Effector CD8-positive, alpha-beta T cell (primary cell): Measurements from ENCODE around the gene SQSTM1.

Source experiments
- DNase-seq: peaks from one replicate; lab custom pipeline; 2025; lab: John Stamatoyannopoulos, UW

The SQSTM1 gene

DNA sequence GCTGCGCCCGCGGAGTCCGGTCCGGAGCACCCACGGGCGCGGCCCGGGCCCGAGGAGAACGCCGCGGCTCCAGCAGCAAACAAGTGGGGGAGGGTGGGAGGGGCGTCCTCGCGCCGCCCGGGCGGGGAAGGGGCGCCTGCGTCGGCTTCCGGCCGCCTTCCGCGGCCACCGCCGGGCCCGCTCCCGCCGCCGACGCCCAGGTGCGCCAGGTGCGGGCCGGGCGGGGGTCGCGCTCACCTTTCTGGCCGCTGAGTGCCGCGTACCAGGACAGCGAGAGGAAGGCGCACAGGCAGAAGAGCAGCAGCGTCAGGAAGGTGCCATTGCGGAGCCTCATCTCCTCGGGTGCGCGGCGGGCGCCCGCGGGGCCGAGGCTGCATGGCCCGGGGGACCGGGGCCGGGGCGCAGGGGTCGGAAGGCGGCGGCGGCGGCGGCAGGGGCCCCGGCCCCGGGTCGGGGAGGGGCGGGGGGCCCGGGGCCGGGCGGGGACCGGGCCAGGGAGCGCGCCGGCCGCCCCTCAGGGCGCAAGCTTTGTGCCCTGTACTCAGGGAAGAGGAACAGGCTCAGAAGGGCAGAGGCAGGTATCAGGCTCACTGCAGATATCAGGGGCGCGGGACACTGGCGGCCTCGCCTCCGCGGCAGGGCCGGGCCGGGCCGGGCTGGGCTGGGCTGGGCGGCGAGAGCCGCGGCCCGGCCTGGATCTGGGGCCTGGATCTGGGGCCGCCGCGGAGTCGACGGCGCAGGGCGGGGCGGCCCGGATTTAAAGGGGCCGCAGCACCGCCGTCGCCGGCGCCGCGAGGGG, 14.3 kb upstream of the SQSTM1 start, which contains the start of gene MGAT4B:
TSS of gene MGAT4B (minus strand) at position 617 of the 799 bp plus-strand sequence. CDS start at position 334, 283 bp downstream.
- no peak for DNase-seq

DNA sequence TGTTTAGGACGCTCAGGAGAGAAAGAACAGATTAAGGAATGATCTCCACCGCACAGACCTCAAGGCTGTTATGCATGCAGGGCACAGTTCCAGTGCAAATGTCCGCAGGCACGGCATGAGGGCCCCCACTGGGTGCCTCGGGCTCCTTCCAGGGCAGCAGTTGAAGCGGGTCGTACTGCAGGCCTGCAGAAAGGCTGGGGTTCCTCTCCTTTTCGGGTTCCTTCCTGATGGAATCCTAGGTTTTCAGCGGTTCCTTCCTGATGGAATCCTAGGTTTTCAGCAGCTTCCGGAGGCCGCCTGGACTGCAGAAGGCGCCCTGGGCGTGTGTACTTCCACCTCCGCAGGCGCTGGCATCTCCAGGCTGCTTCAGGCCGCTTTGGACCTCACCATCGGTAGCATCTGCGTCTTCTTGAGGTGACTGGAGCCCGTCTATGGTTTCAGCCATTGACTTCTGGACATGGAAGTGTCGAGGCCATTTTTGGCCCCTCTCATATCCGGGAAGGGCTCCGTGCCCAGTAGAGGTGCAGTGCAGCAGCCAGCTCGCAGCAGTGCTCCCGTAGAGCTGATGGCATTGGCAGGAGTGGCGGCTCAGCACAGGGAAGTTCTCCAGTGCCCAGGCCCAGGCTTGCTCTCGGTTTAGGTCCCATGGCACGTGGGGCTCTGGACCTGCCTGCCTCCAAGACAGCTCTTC, 8.4 kb upstream of the SQSTM1 start:
- DNase-seq = no peak

DNA sequence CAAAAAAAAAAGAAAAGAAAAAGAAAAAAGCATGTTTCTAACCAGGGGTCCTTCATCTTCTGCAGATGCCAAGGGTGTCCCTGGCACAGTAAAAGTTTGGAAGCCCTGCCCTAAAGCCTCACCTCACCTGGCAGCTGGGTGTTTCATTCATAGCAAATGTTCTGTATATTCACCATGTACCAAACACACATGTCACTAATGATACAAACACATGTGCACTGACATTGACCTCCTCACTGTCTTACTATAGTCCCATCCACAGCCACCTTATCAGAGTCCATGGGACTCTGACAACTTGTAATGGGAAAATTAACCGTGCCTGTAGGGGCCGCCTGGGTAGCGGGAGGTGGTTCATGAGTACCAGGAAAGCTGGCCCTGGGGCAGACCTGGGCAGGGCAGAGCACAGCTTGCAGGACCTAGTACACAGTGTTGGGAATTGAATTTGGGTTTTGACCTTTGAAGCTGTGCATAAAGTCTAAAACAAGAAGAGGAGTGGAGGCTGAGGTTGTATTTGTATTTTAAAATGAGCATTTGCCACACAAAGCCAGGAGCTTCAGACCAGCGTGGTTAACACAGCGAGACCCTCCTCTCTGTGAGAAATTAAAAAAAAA, 7.6 kb upstream of the SQSTM1 start:
- DNase-seq = no peak

DNA sequence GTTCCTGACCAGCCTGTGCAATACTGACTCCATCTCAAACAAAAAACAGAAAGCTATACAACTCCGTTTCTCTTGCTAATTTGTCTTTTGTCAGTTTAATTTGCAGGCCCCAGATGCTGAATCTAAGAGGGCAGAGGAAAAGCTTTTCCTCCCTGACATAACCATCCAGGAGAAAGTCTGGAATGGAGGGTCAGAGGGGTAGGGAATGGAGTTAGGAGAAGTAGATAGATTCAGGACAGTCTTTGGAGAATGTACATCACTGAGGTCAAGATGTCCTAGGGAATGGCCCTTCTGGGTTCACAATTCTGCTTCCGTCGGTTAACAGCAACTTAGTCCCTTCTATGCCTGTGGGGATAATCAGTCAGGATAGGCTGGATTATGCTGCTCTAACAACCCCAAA, 6.6 kb upstream of the SQSTM1 start:
- no peak for DNase-seq

DNA sequence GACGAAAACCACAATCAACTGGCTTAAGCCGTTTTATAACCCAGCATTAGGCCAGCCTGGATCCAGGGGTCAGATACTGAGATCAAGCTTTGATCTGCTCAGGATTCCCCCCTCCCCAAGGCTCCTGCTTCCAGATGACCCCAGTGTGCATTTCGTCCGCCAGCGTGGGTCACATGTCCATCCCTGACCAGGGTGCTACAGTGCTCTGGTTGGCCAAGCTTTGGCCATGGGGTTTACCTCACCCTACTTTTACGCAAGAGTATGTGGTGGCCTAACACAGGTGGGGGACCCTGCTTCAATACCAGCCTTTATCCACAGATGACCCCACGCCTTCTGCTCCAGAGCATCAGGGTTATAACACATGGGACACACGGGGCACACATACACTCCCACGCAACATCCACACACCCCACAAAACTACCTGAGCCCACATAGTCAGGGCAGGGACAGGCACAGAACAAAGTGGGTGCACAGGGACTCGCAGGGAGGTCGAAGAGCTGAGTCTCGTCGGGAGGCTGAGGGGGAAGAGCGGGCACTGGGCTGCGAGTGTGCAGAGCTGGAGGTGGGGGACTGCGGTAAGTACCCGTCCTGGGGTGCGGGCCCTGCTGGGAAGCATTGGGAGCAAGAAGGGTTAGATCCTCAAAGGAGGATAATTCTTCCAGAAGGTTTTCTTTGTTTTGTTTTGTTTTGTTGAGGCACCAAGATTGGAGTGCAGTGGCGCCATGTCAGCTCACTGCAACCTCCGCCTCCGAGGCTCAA, 5.0 kb upstream of the SQSTM1 start:
- no peak for DNase-seq

DNA sequence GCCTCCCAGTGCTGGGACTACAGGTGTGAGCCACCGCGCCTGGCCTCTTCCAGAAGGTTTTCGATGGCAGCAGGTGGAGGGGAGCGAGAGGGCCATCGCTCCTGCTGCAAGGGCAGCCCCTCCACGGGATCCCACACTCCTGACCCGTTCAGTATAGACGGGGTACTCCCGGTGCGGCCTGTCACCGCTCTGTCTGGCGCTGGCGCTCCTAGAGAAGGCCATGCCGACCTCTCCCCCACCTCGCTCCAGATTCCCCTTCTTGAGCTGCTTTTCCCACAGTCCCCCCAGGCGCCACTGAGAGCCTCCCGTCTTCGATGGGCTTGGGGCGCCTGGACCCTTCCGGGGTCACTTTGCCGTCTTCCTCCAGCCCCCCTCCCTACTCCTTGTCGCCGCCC, 4.3 kb upstream of the SQSTM1 start:
- DNase-seq = no peak

DNA sequence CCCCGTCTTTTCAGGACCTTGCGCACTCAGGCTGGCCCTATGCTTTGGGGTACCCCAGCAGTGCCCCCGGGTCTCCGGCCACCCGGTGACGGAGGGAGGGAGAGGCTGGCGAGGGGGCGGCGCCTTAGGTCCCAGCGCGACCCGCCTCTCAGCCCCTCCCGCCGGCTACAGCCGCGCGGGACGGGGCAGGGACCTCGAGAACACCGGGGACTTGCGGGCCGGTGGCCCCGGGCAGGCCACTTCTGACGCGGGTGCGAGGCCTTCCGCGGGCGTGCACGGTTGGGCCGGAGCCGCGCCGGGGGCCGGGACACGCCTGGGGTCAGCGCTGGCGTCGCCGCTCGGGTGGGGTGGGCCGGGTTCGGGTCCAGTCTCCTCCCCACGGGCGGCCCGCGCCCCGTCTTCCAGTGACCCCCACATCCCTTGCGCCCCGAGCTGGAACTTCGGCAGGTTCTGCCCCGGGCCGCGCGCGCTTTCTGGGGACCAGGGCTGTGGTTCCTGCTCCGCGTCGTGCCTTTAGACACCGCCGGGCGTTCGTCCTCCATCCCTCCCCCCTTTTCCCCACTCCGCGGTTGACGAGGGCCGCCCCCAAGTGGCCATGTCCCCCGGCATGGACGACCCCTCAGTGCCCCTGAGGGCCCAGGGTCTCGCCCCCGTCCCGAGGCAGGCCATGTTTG, 3.8 kb upstream of the SQSTM1 start:
- DNase-seq = no peak

DNA sequence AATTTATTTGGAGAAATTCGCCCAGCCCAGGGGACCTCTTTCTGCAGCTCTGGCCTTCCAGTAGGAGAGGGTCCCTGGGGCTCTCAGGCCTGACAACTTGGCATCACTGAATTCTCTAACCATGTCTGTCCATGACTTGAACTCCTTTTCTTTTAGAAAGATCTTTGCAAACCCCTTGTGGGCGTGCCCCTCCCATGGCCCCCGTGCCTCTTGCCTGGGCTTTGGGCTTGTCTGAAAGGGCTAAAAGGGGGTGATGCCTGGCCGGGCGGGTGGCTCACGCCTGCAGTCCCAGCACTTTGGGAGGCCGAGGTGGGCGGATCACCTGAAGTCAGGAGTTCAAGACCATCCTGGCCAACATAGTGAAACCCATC, 3.2 kb upstream of the SQSTM1 start:
- DNase-seq = no peak

DNA sequence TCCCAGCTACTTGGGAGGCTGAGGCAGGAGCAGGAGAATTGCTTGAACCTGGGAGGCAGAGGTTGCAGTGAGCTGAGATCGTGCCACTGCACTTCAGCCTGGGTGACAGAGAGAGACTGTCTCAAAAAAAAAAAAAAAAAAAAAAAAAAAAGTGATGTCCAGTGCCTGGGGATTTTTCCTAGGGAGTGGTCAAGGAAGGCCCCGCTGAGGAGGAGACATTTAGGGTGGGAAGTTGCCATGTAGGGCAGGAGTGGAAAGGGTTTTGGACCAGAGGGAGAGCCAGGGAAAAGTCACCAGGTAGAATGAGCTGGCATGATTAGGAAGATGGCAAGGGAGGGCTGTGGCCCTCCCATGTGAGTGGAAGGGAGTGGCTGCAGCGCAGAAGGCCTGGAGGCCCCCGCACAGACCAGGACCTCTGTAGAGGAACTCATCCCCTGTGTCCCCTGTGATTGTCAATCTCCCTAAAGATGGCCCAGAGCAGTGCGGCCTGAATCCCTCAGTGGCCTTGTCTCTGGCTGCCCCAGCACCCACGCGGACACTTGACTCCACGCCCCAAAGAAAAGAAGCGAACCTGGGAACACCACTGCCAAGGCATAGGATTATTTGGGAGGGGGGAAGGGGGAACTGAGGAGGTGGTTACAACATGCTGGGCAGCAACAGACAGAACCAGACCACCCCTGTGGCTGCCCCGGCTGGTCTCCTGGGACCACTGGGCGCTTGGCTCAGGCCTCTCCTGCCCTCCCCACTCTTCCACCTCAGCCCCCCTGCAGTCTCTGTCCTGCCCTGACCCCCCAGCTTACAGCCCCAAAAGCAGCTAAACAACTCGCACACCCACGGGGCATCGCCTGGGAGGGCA, 2.6 kb upstream of the SQSTM1 start:
- no peak for DNase-seq

DNA sequence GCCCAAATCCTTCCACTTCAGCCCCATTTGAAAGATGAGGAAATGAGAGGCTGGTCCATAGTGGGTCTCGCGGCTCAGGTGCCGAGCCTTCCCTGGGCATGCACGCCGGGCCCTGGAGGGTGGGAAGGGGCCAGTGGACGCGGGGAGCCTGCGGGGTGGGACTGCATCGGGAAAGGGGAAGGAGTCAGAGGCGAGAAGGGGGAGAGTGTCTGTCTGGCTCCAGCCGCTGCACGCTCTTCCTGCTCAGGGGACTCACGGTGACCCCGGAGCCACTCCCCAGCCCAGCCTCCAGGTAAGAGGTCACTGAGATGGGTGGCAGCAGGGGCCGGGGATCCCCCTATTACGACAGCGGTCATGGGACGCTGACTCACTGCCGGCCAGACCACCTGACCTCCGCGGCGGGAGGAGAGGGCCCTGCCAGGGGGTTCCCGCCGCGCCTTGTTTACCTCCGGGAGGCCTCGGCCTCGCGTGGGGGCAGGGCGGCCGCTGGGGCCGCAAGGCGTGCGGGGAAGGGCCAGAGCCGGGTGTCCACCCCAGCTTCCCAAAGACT, 1.9 kb upstream of the SQSTM1 start:
- DNase-seq = peak; percentile 73

DNA sequence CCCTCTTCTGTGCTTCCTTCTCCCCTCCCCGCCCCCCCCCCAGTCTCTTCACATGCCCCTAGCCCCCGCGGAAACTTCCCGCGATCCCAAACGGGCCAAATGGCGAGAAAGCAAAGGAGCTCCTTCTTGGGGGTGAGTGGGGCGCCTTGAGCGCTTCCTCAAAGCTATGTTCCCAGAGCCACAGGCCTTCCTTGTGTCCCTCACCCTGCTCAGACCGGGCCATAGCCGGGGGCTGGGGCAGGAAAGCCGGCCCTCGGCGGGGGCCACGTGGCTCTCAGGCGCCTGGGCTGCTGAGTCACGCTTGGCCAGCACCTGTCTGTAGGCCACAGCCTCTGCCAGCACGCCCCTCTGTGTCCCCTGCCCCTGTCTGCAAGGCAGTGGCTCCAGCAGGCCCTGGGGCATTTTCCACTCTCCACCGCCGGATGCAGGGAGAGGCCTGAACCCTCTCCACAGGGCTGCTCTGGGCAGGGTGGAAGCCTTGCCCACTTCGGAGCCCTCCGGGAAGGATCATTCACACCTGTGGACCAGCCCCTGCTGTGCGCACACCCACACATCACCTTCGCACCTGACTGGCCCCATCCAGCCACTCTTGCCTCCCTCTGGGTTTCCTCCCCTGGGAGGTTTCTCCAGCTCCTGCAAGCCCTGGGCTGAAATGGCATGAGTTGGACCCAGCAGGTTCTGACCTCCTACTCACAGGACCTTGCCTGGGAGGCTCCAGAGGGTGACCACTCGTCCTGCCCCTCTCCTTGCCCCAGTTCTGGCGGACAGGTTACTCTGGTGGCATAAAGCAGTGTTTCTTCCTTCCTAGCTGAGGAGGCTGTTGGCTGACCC, 1.2 kb upstream of the SQSTM1 start:
- DNase-seq = no peak

DNA sequence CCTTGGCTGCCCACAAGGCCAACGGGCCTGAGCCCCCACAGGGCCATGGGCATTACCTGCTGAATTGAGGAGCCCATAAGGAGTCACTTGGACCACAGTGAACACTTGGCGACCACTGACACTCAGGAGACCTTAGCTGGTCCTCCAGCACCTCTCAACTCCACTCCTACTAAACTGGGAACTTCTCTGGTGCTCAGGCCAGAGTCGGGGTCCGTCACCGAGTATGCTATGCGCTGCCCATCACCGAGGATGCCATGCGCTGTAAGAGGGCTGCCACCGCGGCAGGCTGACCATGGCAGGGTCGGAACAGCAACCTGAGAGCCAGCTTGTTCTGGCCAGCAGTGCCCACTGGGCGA, 600 bp upstream of the SQSTM1 start:
- DNase-seq = no peak

DNA sequence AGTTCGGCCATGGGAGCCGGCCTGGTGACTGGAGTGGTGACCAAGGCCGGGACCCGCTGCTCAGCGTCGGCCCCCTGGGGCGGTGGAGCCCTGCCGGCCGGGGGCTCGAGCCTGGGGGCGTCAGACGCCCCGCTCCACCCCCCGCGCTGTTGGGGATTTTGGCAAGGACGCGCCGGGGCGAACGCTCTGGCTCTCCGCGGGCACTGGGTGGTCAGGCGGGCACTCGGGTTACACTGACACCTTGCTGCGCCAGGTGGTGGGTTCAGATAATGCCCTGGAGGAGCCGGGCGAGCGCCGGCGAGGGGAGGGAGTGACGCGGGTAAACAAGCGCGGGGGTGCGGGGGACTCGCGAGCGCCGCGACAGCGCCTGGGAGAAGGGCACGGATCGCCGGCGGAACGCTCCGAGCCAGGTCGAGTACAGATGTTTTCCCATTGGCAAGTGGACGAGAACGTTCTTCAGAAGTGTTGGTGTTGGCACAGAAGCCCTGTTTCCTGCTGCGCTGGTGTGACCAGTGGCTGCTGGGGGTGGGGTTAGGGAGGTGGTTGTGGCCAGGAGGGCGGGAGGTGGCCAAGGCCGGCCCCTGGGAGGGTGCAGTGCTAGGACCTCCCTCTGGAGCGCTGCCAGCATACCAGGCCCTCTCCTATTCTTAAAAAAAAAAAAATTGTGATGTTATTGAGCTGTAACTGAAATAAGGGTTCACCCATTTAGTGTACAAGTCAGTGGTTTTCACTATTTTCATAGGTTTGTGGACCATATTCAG, 773 bp downstream of the SQSTM1 start:
- DNase-seq = peak; percentile 78

DNA sequence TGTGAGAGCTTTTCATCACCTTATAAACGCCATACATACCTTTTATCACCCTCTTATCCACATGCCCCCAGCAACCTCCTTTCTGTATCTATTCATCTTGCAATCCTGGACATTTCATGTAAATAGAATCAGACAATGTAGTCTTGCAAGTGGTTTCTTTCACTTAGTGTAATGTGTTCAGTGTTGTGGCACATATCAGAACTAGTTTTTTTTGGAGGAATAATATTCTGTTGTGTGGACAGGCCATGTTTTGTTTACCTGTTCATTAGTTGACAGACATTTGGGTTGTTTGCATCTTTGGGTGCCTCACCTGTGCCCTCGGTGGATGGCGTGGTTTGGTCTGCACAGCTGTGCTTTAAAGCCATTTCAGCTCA, 1.3 kb downstream of the SQSTM1 start:
- no peak for DNase-seq

DNA sequence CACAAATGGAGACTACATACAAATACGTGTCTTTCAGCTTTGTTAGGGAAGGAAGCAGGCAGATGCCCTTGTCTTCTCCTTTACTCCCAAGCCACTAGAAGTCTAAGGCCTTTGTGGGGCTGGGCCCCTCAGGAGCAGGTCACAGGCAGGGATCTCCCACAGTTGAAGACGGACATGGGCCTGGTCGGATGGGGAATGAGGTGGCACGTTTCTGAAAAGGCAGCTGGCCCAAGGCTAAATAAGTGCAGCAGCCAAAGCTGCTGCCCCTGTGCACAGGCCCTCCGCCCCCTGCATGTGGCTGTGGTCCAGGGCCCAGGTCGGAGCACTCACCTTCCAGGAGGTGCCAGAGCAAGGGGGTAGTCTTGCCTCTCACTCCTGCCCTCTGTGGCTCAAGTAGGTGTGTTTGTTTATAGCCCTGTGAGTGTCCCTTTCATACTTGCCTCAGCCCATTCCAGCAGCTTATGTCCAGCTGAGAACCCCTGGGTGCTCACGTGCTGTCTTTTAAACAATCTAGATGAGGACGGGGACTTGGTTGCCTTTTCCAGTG, 1.8 kb downstream of the SQSTM1 start:
- DNase-seq = no peak

DNA sequence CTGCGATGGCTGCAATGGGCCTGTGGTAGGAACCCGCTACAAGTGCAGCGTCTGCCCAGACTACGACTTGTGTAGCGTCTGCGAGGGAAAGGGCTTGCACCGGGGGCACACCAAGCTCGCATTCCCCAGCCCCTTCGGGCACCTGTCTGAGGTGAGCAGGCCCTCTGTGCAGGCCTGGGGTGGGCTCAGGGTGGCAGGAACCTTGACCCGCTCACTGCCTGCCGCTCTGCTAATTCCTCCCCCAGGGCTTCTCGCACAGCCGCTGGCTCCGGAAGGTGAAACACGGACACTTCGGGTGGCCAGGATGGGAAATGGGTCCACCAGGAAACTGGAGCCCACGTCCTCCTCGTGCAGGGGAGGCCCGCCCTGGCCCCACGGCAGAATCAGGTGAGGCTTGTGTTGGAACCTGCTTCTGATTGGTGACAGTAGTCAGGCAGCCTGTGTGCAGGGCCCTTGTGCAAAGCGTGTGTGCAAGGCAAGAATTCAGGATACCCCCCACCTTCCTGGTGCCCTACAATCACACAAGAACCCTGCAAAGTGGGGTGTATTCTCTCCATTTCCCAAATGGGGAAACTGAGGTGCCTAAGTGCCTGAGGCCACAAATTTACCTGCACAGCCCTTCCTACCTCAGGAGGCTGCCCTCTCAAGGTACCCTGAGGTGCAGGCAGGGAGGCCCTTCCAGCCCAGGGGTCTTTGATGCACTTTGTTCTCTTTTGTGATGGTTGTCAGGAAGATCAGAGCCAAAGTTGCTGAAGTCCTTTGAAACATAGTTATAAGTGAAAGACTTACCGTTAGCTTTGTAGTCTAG, 3.4 kb downstream of the SQSTM1 start:
- DNase-seq = no peak

DNA sequence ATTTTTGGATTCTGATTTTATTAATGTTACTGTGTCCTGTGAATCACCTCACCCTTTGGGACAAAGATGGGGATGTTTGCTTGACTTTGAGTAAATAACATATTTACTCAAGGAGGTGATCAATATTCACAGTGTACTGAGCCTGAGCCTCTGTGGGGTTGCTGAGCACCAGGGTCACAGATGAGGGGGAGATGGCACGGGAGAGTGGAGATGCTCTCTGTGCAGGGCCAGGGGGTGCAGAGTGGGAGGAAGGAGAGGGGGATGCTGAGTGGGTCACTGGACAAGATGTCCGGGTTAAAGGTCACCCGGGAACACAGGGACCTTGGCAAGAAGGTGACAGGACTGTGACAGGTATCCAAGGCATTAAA, 4.0 kb downstream of the SQSTM1 start:
- DNase-seq = no peak

DNA sequence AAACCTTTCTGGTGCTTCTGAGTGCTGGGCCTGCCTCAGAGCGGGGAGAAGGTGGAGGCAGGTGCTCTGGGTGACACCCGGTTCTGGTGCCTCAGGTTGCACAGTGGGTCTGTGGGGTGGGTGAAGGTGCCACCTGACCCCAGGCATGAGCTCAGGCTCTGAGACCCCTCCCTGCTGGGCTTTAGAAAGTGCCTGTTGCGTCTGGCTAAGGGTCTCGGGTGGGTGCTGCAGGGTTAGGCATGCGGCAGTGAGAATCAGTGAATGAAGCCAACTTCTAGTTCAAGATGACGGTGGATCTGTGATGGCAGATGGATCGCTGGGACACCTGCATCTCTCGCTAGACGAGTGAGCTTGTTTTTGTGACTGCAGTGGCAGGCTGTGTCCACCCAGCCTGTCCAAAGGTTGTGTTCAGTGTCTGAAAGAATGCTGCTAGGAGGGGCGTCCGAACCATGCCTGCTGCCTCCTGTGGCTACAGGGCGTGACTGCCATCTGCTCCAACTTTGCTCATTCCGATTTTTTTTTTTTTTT, 5.0 kb downstream of the SQSTM1 start:
- no peak for DNase-seq
